DOHH2 (cell line): ENCODE data around the gene PGPEP1.

Source experiments
- EZH2phosphoT487 ChIP-seq: fragments of 200-600 bp; sonication (generic); IDR thresholded peaks from 2 replicates; pipeline ENCODE4 v1.6.1; 2017; ENCODE audit warnings: borderline replicate concordance, mild to moderate bottlenecking, antibody characterized with exemption, low read length, moderate library complexity, mixed read lengths
- TF ChIP-seq, protein P1 (sequence below): fragments of 200-600 bp; sonication (generic); IDR thresholded peaks from one replicate; pipeline ENCODE4 v1.5.1; 2014; ENCODE audit warnings: antibody characterized with exemption, mild to moderate bottlenecking, low read depth, low read length; ENCODE audit not compliant: poor library complexity, severe bottlenecking

DNA sequence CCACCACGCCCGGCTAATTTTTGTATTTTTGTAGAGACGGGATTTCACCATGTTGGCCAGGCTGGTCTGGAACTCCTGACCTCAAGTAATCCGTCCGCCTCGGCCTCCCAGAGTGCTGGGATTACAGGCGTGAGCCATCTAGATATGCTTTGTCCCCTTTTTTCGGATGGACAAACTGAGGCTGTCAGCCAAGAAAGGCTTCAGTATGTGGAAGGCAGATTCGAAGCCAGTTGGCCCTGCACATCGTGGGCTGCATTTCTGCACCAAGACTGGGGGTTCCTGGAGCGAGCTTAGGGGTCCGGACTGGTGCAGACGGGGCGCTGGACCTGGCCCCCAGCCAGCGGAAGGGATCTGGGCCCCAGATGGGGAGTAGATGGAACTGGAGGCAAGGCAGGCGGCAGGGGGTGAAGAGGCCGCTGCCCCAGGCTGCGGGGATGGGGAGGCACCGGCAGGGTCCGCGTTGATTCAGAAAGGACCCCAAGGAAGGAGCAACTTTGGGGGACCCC lies 49.3 kb upstream of the PGPEP1 start:
- TF ChIP-seq, protein P1, sequence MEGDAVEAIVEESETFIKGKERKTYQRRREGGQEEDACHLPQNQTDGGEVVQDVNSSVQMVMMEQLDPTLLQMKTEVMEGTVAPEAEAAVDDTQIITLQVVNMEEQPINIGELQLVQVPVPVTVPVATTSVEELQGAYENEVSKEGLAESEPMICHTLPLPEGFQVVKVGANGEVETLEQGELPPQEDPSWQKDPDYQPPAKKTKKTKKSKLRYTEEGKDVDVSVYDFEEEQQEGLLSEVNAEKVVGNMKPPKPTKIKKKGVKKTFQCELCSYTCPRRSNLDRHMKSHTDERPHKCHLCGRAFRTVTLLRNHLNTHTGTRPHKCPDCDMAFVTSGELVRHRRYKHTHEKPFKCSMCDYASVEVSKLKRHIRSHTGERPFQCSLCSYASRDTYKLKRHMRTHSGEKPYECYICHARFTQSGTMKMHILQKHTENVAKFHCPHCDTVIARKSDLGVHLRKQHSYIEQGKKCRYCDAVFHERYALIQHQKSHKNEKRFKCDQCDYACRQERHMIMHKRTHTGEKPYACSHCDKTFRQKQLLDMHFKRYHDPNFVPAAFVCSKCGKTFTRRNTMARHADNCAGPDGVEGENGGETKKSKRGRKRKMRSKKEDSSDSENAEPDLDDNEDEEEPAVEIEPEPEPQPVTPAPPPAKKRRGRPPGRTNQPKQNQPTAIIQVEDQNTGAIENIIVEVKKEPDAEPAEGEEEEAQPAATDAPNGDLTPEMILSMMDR = peak; percentile 18
- TF ChIP-seq EZH2phosphoT487 = no peak
